IgD-negative memory B cell (primary cell): Measurements from ENCODE around the gene WIPI1. TPM values are rescaled to one million over a fixed set of nuclear protein-coding genes. Genes with fewer than 3 reads are reported as not detected.
A peak's percentile ranks its signal among the peaks of the same experiment; 100 is the strongest.
"Not testable (repeated sequence)": the region's sequence is repeated elsewhere in the genome, so short reads cannot be mapped to it uniquely, and the experiment has no call there.

ENCODE experiments used
- H3K27ac Mint-ChIP-seq, 3 donors: one replicate each; pipeline ENCODE4 v1.8.0; 2020 to 2022; ENCODE audit warnings: mild to moderate bottlenecking in 3 of 3, mixed read lengths in 3 of 3, moderate library complexity in 1 of 3
- H3K27me3 Mint-ChIP-seq: one replicate; pipeline ENCODE4 v1.8.0; 2021; ENCODE audit warnings: mixed read lengths
- H3K36me3 Mint-ChIP-seq: one replicate; pipeline ENCODE4 v1.8.0; 2020; ENCODE audit warnings: mild to moderate bottlenecking, mixed read lengths
- H3K4me1 Mint-ChIP-seq, 3 donors: one replicate each; pipeline ENCODE4 v1.8.0; 2020 to 2022; ENCODE audit warnings: mixed read lengths in 3 of 3, mild to moderate bottlenecking in 1 of 3
- H3K4me3 Mint-ChIP-seq, 4 donors: one replicate each; pipeline ENCODE4 v1.8.0; 2020 to 2022; ENCODE audit warnings: mild to moderate bottlenecking in 4 of 4, mixed read lengths in 4 of 4, moderate library complexity in 3 of 4
- H3K9me3 Mint-ChIP-seq, 3 donors: one replicate each; pipeline ENCODE4 v1.8.0; 2020 to 2021; ENCODE audit warnings: mixed read lengths in 3 of 3, mild to moderate bottlenecking in 1 of 3
- polyA plus RNA-seq: library from polyadenylated mRNA; unstranded; fragments of 300-500 nt; fragmentation: Illumina TruSeq; gene quantifications from one replicate; pipeline ENCODE4 v1.2.3, GENCODE V29; 2021

The WIPI1 gene
- polyA plus RNA-seq, 1 donor from 2014 or later: 6.7 TPM

GRCh38 chr17:68382582-68383085, 74.7 kb downstream of the WIPI1 start:
- Mint-ChIP-seq H3K36me3 (peaks cover 3% of the 10 kb centered on the region), H3K9me3 (no peaks in the 10 kb centered on the region), H3K27ac (no peak overlapping the region), H3K4me3 (no peak overlapping the region), H3K27me3 (peaks cover 9% of the 10 kb centered on the region), H3K4me1 (peaks cover 0 to 10% (median 6%) of the 10 kb centered on the region in 3 donors)

- Mint-ChIP-seq H3K9me3 (no peaks in the 10 kb centered on the region), H3K27ac (peak overlapping the region in 1 of 3 donors; percentile 2), H3K27me3 (peaks cover 9% of the 10 kb centered on the region), H3K4me3 (no peak overlapping the region), H3K36me3 (peaks cover 6% of the 10 kb centered on the region), H3K4me1 (peaks cover 0 to 10% (median 6%) of the 10 kb centered on the region in 3 donors)
These were observed 76.0 kb downstream of the WIPI1 start for GRCh38 chr17:68381076-68381900.

GRCh38 chr17:68379692-68380677, 77.3 kb downstream of the WIPI1 start:
- Mint-ChIP-seq H3K9me3 (no peaks in the 10 kb centered on the region), H3K27ac (peak overlapping the region in 1 of 3 donors; percentile 96), H3K4me3 (no peak overlapping the region), H3K4me1 (peaks cover 0 to 11% (median 6%) of the 10 kb centered on the region in 3 donors), H3K27me3 (peaks cover 9% of the 10 kb centered on the region), H3K36me3 (peaks cover 6% of the 10 kb centered on the region)

GRCh38 chr17:68379177-68379510, 78.2 kb downstream of the WIPI1 start:
- peaks cover 3% of the 10 kb centered on the region for H3K36me3 Mint-ChIP-seq
- H3K4me1 Mint-ChIP-seq: peaks cover 0 to 10% (median 6%) of the 10 kb centered on the region in 3 donors
- H3K9me3 Mint-ChIP-seq: no peaks in the 10 kb centered on the region
- peak overlapping the region in 1 of 3 donors; percentile 96 for H3K27ac Mint-ChIP-seq
- H3K27me3 Mint-ChIP-seq: peaks cover 11% of the 10 kb centered on the region
- no peak overlapping the region for H3K4me3 Mint-ChIP-seq

GRCh38 chr17:68378268-68379176, 78.8 kb downstream of the WIPI1 start:
- Mint-ChIP-seq H3K4me1 (peaks cover 0 to 10% (median 6%) of the 10 kb centered on the region in 3 donors), H3K27me3 (peaks cover 8% of the 10 kb centered on the region), H3K27ac (no peak overlapping the region), H3K36me3 (peaks cover 5% of the 10 kb centered on the region), H3K9me3 (no peaks in the 10 kb centered on the region), H3K4me3 (no peak overlapping the region)

- peaks cover 8% of the 10 kb centered on the region for H3K36me3 Mint-ChIP-seq
- no peaks in the 10 kb centered on the region for H3K9me3 Mint-ChIP-seq
- no peak overlapping the region for H3K4me3 Mint-ChIP-seq
- peaks cover 0 to 10% (median 6%) of the 10 kb centered on the region in 3 donors for H3K4me1 Mint-ChIP-seq
- no peak overlapping the region for H3K27ac Mint-ChIP-seq
- H3K27me3 Mint-ChIP-seq: peaks cover 8% of the 10 kb centered on the region
These were observed 79.5 kb downstream of the WIPI1 start for GRCh38 chr17:68377771-68378267.

GRCh38 chr17:68376178-68376577, 81.1 kb downstream of the WIPI1 start:
- not testable (repeated sequence) for H3K27ac Mint-ChIP-seq, H3K27me3 Mint-ChIP-seq, H3K4me3 Mint-ChIP-seq, H3K9me3 Mint-ChIP-seq, H3K4me1 Mint-ChIP-seq
- H3K36me3 Mint-ChIP-seq: peaks cover 11% of the 10 kb centered on the region

GRCh38 chr17:68375566-68375965, 81.7 kb downstream of the WIPI1 start:
- Mint-ChIP-seq H3K36me3 (peaks cover 11% of the 10 kb centered on the region), H3K27ac (no peak overlapping the region), H3K4me3 (no peak overlapping the region), H3K4me1 (peaks cover 0 to 6% (median 0%) of the 10 kb centered on the region in 3 donors), H3K27me3 (peaks cover 2% of the 10 kb centered on the region), H3K9me3 (peaks cover 0 to 2% (median 0%) of the 10 kb centered on the region in 3 donors)

Other genes starting within 250 kb of the WIPI1 start
- gene AMZ2, start 209.5 kb downstream of the WIPI1 start, polyA plus RNA-seq: 80.0 TPM
- gene SLC16A6, start 166.4 kb downstream of the WIPI1 start, polyA plus RNA-seq: 0.33 TPM
- gene ARSG, start 166.0 kb downstream of the WIPI1 start, polyA plus RNA-seq: 10.6 TPM
- 175 TPM for gene PRKAR1A, start 54.9 kb upstream of the WIPI1 start, polyA plus RNA-seq
- gene FAM20A, start 143.9 kb upstream of the WIPI1 start, polyA plus RNA-seq: not detected